IPS DF 19.7 (cell line): ENCODE data around the gene GMPPA.

Experiments used
- DNase-seq: peaks from one replicate; pipeline ENCODE4 v3.0.0-alpha.2; 2013; ENCODE audit warnings: low read depth, low spot score

GMPPA gene

DNA sequence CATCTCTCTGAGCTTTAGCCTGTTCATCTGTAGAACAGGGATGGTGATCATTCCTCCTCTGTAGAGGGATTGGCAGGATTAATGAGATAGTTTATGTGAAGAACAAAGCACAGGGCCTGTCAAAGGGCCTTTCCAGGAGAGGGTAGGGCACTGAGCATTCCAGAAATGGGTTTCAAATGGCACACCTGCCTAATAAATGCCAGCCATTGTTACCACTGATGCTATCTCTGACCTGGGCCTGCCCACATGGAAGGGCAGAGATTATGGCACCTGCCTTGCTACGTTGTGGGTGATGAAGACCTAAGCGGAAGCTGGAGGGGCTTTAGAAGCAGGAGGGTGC is 31.0 kb upstream of the GMPPA start:
- no peak for DNase-seq

- no peak for DNase-seq
Measured at GRCh38 chr2:219468410-219469185, 30.1 kb upstream of the GMPPA start.

DNA sequence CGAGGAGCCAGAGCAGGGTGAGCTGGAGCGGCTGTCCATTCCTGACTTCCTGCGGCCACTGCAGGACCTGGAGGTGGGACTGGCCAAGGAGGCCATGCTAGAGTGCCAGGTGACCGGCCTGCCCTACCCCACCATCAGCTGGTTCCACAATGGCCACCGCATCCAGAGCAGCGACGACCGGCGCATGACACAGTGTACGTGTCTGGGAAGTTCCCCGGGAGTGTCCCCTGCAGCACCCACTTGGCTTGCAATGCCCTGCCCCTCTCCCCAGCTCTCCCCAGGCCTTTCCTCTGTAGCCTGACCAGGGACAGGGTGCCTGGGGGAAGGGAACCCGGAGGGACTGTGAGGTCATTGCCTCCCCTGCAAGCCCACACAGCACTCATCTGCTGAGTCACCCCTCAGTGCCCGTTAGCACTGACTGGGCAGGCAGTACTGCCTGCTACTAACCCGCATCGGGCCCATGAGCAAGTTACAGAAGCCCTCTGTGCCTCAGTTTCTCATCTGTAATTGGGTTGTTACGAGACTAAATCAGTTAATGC is 29.4 kb upstream of the GMPPA start:
- no peak for DNase-seq

DNA sequence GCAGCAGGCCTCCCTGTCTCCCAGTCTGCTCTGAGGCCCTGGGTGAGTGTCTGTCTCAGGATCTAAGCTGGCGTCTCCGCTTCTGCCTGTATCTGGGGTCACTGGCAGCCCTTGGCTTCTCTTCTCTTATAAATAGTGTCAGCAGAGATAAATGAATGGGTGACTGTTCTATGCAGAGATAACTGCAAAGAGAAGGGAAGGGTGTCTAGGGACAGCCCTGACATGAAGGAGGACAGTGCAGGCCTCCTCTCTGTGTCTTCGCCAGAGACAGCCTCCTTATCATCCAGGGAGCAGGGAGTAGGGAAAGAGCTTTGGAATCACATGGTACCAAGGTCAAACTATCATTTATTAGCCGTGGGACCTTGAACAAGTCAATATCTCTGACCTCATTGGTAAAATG is 28.3 kb upstream of the GMPPA start:
- no peak for DNase-seq

GRCh38 chr2:219471476-219472371 is 27.0 kb upstream of the GMPPA start:
- DNase-seq = no peak

- DNase-seq = no peak
Measured at GRCh38 chr2:219472629-219473187, 26.0 kb upstream of the GMPPA start.

DNA sequence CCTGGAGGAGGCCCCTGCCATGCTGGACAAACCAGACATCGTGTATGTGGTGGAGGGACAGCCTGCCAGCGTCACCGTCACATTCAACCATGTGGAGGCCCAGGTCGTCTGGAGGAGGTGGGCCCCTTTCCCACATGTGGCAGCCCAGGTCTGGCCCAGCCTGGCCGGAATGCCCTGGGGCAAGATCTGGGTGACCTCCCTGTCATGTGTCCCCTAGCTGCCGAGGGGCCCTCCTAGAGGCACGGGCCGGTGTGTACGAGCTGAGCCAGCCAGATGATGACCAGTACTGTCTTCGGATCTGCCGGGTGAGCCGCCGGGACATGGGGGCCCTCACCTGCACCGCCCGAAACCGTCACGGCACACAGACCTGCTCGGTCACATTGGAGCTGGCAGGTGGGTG is 25.2 kb upstream of the GMPPA start:
- DNase-seq = no peak

GRCh38 chr2:219474285-219475060 is 24.2 kb upstream of the GMPPA start:
- no peak for DNase-seq

DNA sequence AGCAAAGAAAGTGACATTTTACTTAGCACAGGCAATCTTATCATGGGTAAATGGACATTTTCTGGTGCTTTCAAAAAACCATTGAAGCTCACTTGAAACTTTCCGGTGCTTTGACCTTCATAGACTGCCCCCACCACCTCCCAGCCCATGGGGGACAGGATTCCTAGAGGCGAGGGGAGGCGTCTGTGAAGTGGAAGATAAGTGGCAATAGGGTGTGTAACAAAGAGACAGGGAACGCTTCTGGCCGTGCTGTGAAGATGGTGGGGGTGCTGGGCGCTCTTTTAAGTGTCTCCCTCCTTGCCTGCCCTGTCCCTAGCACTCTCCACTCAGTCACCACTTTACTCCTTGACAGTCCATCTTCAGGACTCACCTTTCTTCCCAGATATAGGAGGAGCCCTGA is 23.4 kb upstream of the GMPPA start:
- no peak for DNase-seq

DNA sequence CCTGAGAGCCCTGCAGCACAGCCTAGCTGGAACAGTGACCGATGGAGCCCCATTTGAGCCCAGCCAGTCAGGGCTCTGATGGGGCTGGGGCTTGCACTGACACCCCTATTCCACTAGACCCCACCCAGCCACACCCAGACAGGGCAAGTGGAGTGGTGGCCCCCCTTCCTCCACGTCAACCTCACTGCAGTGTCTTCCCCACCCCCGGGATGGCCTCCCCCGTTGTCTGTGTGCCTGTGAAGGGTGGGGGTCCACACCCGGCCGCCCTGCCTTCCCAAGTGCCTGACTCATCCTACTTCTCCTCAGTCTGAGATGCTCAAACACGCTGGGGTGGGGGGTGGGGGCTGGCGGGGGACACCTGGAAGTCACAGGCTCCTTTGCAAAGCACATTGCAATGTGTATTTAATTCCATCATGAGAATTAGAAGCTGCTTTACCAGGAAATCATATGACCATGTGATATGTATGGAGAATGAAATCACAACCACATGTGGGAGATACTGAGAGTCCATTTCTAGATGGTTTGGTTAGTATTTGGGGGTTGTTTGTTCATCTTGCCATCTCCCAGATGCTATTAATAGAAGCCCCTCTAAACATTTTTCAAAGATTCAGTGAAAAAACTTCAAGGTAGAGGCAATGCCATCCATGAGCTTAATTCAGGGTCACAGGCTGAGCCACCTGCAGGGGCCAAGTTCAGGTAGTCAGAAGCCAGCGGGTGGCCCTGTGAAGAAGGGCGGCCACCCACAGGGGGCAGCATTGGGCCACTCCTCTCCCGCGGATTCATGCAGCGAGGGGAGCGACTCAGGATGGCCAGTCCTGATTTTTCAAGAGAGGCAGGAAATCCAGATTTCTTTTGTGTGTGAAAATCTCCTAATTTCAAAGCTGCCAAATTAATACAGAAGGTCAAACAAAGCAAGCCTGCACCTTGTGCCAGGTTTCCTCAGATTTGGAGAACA is 22.7 kb upstream of the GMPPA start:
- DNase-seq = no peak

DNA sequence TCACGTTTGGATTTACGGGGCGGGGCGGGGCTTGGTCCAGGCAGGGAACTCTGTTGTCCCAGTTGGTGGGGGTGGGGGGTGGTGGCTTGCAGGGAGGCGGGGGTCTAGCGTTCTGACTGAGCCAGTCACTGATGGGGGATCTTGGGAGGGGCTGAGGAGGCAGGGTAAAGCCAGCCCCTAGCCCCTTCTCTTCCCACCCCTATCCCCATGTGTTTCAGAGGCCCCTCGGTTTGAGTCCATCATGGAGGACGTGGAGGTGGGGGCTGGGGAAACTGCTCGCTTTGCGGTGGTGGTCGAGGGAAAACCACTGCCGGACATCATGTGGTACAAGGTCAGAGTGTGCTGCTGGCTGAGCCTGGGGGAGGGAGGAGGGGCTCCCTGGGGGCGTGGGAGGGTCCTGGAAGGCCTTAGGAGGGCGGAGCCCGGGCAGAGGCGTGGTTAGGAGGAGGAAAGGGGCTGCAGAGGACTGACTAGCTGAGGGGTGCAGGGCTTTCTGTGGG is 22.0 kb upstream of the GMPPA start:
- DNase-seq = no peak

DNA sequence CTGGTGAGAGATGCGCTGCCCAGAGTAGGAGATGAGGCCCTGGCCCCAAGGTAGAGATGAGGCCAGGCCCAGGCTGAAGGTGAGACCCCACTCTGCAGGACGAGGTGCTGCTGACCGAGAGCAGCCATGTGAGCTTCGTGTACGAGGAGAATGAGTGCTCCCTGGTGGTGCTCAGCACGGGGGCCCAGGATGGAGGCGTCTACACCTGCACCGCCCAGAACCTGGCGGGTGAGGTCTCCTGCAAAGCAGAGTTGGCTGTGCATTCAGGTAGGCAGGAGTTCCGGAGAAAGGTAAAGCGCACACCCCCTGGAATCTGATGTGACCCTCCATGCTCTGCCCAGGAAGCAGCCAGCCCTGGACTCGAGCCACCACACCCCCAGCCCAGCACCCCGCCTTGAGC is 21.5 kb upstream of the GMPPA start:
- no peak for DNase-seq

DNA sequence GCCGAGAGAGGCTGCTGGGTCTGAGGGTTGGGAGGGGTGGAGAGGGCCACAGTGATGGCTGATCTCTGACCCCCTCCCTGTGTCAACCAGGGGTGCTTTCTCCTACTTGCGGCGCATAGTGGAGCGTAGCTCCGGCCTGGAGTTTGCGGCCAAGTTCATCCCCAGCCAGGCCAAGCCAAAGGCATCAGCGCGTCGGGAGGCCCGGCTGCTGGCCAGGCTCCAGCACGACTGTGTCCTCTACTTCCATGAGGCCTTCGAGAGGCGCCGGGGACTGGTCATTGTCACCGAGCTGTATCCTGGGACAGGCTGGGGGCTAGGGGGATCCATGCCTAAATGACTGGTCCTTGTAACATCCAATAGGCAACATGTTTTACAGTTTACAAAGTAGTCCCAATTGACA is 20.9 kb upstream of the GMPPA start:
- DNase-seq = no peak

- no peak for DNase-seq
Measured at GRCh38 chr2:219478916-219479315, 19.8 kb upstream of the GMPPA start.

- no peak for DNase-seq
Measured at GRCh38 chr2:219480004-219480403, 18.7 kb upstream of the GMPPA start.

GRCh38 chr2:219482674-219483405 is 15.9 kb upstream of the GMPPA start:
- no peak for DNase-seq

- no peak for DNase-seq
Measured at GRCh38 chr2:219483451-219484342, 15.0 kb upstream of the GMPPA start.

DNA sequence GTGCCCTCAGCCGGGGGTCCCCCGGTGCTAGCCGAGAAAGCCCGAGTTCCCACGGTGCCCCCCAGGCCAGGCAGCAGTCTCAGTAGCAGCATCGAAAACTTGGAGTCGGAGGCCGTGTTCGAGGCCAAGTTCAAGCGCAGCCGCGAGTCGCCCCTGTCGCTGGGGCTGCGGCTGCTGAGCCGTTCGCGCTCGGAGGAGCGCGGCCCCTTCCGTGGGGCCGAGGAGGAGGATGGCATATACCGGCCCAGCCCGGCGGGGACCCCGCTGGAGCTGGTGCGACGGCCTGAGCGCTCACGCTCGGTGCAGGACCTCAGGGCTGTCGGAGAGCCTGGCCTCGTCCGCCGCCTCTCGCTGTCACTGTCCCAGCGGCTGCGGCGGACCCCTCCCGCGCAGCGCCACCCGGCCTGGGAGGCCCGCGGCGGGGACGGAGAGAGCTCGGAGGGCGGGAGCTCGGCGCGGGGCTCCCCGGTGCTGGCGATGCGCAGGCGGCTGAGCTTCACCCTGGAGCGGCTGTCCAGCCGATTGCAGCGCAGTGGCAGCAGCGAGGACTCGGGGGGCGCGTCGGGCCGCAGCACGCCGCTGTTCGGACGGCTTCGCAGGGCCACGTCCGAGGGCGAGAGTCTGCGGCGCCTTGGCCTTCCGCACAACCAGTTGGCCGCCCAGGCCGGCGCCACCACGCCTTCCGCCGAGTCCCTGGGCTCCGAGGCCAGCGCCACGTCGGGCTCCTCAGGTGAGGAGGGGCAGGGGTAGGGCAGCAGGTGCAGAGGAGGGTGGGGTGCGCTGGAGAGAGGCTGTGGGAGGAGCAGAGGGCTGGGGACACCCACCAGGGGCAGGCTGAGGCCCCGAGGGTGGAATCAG is 14.1 kb upstream of the GMPPA start:
- DNase-seq = no peak
